HT1080 (cell line): ENCODE measurements around the gene CACNA1A. TPM values are rescaled to one million over a fixed set of nuclear protein-coding genes. Genes with fewer than 3 reads are reported as not detected.
"Not testable (repeated sequence)": the region's sequence is repeated elsewhere in the genome, so short reads cannot be mapped to it uniquely, and the experiment has no call there.

Experiments used
- DNase-seq: peaks from one replicate; pipeline ENCODE4 v3.0.0-alpha.2; 2015; ENCODE audit warnings: low read depth
- total RNA-seq: library from RNA; depleted of rRNA; stranded (reverse); fragments of >200 nt; shearing (Covaris generic); gene quantifications from 2 replicates; pipeline ENCODE4 v1.2.3, GENCODE V29; 2014

The CACNA1A gene
- total RNA-seq, 1 experiment from 2014 or later, result 0.53 TPM

DNA sequence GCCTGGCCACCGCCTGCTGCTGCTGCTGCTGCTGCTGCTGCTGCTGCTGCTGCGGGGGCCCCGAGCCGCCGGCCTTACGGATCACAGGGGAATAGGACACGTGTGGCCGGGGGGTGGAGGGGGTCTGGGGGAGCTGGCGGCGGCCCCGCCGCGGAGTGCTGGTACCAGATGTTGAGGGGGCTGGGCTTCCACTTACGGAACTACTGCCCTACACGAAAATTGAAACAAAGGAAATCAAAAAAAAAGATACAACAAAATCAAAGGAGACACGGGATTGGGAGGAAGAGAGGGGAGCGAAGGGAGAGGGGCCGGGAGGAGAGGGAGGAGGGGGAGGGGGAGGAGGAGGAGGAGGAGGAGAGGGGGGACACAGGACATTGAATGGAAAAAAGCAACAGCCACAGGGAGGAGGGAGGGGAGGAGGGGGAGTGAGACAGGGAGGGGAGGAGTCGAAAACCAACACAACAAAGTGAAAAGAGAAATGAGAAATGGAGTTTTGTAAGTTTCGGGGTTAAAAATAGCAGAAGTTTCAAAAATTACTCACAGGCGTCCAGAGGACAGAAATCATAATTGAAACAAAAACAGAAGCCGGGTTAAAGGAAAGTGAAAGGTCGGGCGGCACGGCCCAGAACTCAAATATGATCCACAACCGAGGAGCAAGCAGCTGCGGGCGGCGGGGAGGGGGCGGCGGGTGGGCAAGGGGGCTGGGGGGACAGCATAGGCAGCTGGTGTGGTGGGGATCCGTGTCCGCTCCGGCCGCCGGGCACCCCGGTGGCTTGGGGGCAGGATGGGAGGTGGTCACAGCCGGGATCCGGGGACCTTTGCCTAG is 298.2 kb downstream of the CACNA1A start:
- DNase-seq, result peak; percentile 44

DNA sequence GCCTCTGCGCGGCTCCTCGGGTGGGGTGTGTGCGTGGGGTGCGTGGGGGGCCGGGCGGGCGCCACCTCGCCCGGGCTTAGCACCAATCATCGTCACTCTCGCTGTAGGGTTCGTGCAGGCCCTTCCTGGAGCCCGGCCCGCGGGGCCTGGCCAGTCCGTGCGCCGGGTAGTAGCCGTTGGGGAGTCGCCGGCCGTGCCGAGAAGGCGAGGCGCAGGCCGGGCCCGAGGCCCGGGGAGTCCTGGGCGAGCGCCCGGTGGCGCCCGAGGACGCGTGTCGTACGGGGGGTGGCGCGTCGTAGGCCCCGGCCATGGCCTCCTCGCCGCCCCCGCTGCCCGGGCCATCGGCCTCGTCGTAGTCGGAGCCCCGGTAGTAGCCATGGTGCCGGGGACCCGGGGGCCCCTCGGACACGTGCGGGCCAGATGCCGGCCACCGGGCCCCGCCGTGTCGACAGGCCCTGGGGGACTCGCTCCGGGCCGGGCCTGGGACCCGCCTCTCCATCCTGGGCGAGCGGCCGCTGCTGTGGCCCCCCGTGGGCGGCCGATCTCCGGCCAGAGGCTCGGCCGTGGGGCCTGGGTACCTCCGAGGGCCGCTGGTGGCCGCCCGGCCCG is 298.9 kb downstream of the CACNA1A start:
- DNase-seq, result no peak

DNA sequence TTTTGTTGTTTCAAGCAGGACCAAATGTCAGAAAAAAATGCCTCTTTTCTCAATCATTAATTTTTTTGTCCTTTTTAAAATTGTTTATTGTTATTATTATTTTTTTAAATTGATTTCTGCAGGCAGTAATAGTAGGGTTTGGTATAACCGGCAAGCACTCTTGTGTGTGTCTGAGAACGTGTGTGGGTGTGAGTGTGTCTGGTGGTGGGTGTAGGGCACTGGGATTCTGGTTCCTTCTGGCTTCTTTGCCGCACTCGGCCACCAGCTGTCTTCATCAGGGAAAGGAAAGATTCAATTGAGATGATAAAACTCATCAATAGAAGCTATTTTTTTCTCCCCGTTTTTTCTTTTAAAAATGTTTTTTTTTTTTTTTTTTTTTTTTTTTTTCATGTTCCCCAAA is 299.7 kb downstream of the CACNA1A start:
- DNase-seq, result no peak

DNA sequence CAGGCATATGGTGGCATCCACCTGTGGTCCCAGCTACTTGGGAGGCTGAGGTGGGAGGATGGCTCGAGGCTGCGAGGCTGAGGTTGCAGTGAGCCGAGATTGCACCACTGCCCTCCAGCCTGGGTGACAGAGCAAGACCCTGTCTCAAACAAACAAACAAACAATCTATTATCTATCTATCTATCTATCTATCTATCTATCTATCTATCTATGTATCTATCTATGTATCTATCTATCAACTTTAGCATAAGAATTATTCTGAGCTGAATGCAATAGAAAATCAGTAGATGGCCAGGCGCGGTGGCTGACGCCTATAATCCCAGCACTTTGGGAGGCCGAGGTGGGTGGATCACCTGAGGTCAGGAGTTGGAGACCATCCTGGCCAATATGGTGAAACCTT is 304.2 kb downstream of the CACNA1A start:
- DNase-seq, result not testable (repeated sequence)

DNA sequence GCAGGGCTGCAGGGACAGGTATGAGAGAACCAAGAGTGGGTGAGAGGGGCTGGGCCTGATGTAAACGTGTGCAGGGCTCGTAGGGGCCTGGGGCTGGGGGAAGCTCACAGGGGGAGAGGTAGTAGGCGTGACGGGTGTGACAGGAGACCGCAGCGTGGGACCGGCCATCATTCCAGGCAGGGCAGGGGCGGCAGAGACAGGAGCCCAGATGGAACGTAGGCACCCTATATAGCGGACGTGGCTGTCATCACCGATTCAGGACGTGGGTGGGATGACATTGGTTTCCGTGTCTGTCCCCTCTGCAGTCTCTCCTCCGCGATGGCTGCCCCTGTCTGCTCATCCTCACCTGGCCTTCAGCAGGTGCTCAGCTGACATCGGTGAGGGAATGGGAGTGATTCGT is 307.6 kb downstream of the CACNA1A start:
- no peak for DNase-seq

DNA sequence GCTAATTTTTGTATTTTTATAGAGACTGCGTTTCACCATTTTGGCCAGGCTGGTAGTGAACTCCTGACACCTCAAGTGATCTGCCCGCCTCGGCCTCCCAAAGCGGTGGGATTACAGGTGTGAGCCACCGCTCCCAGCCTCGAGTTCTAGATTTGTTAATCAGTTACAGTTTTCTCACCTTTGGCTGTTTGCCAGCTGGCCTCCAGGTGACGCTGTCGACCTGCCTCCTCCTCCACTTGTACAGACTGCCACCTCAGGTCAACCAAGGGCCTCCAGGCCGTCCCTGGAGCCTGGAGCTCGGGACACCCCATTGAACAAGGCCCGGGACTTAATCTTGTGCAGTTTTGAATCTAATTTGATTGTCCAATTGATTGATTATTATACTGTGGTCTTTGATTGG is 310.6 kb downstream of the CACNA1A start:
- no peak for DNase-seq

DNA sequence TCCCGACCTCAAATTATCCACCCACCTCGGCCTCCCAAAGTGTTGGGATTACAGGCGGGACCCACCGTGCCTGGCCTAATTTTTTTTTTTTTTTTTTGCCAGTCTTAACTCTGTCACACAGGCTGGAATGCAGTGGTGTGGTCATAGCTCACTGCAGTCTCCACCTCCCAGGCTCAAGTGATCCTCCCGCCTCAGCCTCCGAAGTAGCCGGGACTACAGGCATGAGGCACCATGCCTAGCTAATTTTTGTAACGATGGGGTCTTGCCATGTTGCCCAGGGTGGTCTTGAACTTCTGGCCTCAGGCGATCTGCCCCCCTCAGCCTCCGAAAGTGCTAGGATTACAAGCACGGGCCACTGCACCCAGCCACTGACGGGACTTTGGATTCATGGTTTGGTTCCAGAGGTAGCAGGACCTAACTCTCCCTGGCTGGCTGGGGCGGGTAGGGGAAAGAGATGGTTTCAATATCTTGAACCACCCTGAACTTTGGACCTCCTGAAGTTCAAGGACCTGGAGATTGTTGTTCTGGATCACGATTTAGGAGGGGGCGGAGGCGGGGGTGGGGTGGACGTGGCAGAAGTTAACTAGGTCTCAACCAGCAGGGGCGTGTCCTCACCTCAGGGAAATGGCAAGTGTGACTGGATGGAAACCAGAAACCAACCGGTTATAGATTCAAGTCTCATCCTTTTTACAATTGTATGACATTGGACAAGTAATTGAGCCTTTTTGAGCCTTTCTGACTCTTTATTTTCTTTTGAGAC is 315.3 kb downstream of the CACNA1A start:
- no peak for DNase-seq

DNA sequence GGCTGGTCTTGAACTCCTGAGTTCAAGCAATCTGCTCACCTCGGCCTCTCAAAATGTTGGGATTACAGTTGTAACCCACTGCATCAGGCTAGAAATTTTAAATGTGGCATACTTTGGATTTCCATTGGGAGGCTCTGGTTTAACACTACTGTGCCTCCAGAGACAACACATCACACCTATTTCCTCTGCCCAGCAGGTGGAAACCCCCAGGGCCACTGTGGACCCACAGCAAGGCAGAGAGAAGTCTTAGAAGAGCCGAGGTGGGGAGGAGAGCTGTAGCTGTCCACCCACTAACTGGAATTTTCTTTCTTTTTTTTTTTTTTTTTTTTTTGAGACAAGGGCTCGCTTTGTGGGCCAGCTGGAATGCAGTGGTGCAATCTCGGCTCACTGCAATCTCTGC is 316.7 kb downstream of the CACNA1A start:
- no peak for DNase-seq

DNA sequence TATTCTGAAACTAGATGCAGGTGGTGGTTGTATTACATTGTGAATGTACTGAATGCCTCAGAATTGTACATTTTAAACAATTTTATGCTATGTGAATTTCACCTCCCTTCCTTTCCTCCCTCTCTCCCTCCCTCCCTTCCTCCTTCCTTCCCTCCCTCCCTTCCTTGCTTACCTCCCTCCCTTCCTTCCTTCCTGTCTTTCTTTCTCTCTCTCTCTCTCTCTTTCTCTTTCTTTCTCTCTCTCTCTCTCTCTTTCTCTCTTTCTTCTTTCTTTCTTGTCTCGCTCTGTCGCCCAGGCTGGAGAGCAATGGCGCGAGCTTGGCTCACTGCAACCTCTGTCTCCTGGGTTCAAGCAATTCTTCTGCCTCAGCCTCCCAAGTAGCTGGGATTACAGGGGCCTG is 318.9 kb downstream of the CACNA1A start:
- no peak for DNase-seq

DNA sequence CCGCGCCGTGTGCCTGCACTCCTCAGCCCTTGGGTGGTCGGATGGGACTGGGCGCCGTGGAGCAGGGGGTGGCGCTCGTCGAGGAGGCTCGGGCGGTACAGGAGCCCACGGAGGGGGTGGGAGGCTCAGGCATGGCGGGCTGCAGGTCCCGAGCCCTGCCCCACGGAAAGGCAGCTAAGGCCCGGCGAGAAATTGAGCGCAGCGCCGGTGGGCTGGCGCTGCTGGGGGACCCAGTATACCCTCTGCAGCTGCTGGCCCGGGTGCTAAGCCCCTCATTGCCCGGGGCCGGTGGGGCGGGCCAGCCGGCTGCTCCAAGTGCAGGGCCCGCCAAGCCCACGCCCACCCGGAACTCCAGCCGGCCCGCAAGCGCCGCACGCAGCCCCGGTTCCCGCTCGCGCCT is 319.6 kb downstream of the CACNA1A start:
- not testable (repeated sequence) for DNase-seq

DNA sequence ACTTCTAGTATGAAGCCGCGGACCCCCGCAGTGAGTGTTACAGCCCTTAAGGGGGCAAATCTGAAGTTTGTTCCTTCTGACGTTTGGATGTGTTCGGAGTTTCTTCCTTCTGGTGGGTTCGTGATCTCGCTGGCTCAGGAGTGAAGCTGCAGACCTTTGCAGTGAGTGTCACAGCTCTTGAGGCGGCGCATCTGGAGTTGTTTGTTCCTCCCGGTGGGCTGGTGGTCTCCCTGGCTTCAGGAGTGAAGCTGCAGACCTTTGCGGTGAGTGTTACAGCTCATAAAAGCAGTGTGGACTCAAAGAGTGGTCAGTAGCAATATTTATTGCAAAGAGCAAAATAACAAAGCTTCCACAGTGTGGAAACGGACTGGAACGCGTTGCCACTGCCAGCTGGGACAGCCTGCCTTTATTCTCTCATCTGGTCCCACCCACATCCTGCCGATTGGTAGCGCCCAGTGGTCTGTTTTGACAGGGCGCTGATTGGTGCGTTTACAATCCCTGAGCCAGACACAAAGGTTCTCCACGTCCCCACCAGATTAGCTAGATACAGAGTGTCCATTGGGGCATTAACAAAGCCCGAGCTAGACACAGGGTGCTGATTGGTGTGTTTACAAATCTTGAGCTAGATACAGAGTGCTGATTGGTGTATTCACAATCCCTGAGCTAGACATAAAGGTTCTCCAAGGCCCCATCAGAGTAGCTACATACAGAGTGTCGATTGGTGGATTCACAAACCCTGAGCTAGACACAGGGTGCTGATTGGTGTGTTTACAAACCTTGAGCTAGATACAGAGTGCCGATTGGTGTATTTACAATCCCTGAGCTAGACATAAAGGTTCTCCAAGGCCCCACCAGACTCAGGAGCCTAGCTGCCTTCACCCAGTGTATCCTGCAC is 320.3 kb downstream of the CACNA1A start:
- not testable (repeated sequence) for DNase-seq

DNA sequence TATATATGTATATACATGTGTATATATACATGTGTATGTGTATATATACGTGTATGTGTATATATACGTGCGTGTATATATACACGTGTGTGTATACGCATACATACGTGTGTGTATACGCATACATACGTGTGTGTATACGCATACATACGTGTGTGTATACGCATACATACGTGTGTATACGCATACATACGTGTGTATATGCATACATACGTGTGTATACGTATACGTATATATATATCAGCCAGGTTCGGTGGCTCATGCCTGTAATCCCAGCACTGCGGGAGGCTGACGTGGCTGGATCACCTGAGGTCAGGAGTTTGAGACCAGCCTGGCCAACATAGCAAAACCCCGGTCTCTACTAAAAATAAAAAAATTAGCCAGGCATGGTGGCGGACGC is 321.4 kb downstream of the CACNA1A start:
- DNase-seq, result not testable (repeated sequence)

DNA sequence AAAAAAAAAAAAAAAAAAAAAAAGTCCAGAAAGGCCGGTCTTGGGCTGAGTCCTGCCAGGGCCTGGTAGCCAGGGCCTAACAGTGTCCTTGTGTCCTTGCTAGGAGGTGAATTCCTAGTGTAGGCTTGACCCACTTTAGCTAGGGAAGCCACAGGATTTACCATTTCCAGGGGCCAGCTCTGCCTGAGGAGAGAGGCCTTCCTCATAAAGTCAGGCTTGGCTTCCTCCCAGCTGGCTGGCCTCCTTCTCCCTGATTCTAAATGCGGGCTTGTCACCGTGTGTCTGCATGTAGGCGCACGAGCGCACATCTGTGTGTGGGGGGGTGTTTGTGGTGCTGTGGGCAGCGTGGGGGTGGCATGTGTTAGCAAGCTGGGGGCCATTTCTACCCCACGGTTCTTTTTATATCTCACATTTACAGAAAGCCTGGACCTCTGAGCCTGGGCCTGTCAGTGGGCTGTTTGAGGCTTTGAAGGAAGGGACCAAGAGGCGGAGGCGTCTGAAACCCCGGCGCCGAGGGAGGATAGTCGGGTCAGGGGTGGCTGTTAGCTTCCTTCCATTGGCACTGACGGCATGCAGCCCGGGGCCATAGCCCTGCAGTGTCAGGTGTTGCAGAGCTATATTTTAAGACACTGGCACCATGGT is 324.4 kb downstream of the CACNA1A start:
- no peak for DNase-seq

DNA sequence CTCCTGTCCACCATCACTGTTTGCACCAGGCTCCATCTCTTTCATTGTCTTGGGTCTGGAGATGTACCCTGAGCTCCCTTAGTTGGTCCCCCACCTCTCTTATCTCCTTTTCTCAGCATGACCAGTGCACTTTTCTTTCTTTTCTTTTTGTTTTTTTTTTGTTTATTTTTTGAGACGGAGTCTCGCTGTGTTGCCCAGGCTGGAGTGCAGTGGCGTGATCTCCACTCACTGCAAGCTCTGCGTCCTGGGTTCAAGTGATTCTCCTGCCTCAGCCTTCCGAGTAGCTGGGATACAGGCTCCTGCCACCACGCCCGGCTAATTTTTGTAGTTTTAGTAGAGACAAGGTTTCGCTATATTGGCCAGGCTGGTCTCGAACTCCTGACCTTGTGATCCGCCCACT is 328.0 kb downstream of the CACNA1A start:
- not testable (repeated sequence) for DNase-seq

DNA sequence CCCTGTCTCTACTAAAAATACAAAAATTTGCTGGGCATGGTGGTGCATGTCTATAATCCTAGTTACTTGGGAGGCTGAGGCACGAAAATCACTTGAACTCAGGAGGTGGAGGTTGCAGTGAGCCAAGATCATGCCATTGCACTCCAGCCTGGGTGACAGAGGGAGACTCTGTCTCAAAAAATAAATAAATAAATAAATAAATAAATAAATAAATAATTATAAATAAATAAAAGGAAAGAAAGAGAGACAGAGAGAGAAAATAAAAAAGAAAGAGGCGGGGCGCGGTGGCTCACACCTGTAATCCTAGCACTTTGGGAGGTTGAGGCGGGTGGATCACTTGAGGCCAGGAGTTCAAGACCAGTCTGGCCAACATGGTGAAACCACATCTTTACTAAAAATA is 328.7 kb downstream of the CACNA1A start:
- not testable (repeated sequence) for DNase-seq

DNA sequence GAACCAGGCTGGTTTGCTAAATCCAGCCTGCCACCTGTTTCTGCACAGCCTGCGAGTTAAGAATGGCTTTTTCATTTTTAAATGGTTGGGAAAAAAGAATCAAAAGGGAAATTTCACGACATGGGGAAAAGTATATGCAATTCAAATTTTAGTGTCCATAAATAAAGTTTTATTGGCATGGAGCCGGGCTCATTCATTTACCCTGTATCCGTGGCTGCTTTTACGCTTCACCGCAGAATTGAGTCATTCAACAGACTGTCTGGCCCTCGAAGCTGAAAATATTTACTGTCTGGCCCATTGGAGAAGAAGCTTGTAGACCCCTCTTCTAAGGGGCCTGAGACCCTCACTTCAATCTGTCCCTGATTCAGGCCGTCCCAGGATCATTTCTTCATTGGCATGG is 329.9 kb downstream of the CACNA1A start:
- no peak for DNase-seq

DNA sequence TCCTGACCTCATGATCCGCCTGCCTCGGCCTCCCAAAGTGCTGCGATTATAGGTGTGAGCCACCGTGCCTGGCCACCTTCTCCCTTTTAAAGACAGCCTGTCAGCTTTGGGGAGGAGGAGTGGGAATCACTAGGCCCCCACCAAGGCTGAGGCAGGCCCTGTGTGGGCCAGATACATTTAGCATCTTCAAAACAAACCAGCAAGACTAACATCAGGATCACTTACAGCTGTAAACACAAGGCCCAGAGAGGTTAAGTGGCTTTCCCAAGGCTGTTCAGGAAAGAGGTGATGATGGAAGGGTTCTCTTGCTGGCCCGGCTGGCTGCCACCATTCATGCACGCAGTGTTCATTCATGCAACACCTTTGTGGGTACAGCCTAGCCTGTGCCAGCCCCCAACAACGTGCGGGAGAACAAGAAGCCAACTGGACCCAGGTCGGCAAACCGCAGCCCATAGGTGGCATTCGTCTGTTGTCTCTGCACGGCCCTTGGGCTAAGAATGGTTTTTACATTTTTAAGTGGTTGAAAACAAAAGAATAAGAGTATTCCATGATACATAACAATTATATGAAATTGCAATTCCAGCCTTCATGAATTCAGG is 333.0 kb downstream of the CACNA1A start:
- no peak for DNase-seq

DNA sequence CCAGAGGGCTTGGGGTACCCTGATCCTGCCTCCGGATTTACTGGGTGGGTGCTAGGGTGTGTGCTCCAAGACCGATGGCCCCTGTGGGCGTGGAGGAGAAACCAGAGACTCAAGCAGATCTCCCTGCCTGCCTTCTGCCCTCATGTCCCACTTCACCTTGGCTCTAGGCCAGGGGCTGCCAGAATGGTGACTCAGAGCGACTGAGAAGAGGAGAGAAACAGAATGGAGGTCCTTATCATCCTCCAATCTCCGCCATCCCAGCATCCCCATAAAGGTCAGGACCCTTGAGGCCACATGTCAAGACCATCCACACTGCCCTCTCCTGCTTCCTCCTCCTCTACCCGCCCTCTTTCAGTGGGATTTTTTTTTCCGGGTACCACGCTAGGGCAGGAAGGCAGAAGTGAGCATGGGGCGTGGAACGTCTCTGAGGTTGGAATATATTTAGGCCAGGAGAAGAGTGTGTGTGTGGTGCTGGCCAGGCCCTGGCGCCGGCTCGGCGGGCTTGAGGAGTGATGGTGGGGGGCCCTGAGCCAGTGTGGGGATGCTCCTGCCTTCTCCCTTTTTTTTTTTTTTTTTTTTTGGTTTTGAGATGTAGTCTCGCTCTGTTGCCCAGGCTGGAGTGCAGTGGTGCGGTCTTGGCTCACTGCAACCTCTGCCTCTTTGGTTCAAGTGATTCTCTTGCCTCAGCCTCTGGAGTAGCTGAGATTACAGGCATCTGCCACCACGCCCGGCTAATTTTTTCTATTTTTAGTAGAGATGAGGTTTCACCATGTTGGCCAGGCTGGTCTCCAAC is 333.7 kb downstream of the CACNA1A start:
- peak; percentile 91 for DNase-seq

DNA sequence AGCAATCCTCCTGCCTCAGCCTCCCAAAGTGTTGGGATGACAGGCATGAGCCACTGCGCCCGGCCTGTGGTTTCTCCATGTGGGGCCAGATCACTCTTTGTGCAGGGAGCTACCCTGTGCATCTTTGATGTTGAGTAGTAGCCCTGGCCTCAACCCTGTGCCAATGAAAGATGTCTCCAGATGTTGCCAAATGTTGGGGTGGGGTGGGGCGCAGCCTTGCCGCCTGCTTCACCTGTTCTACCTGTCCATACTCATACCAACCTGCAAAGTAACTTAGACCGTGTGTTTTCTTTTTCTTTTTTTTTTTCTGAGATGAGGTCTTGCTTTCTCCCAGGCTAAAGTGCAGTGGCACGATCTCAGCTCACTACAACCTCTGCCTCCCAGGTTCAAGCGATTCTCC is 335.1 kb downstream of the CACNA1A start:
- DNase-seq, result no peak
